ENCODE results near the gene BCR. TPM values are rescaled to one million over a fixed set of nuclear protein-coding genes. Genes with fewer than 3 reads are reported as not detected.

BCR gene
- polyA plus RNA-seq, 1 experiment, result 24.0 TPM

GRCh38 chr22:23212061-23213021 lies 32.0 kb downstream of the BCR start:
- no peak for DNase-seq (ENCODE audit: low read depth)
- TF ChIP-seq, protein P1, sequence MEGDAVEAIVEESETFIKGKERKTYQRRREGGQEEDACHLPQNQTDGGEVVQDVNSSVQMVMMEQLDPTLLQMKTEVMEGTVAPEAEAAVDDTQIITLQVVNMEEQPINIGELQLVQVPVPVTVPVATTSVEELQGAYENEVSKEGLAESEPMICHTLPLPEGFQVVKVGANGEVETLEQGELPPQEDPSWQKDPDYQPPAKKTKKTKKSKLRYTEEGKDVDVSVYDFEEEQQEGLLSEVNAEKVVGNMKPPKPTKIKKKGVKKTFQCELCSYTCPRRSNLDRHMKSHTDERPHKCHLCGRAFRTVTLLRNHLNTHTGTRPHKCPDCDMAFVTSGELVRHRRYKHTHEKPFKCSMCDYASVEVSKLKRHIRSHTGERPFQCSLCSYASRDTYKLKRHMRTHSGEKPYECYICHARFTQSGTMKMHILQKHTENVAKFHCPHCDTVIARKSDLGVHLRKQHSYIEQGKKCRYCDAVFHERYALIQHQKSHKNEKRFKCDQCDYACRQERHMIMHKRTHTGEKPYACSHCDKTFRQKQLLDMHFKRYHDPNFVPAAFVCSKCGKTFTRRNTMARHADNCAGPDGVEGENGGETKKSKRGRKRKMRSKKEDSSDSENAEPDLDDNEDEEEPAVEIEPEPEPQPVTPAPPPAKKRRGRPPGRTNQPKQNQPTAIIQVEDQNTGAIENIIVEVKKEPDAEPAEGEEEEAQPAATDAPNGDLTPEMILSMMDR (IDR thresholded peaks at IDR 0.05; ENCODE audit: insufficient read depth, low read depth, low read length), result no peak
- Histone ChIP-seq H3K36me3 (ENCODE audit: control insufficient read depth, insufficient read depth, low read length) (no peaks in the 10 kb centered on the region), H3K27me3 (ENCODE audit: control insufficient read depth, insufficient read depth, low read length) (no peaks in the 10 kb centered on the region), H3K4me3 (ENCODE audit: low read depth, low read length) (no peak overlapping the region)
- ChIA-PET CTCF (interaction anchor here (0.6 kb wide), 1 partner anchor 59 kb away, joined by 3 read pairs; no protein-coding TSS in a partner anchor), POLR2A (no interaction called here)

DNA sequence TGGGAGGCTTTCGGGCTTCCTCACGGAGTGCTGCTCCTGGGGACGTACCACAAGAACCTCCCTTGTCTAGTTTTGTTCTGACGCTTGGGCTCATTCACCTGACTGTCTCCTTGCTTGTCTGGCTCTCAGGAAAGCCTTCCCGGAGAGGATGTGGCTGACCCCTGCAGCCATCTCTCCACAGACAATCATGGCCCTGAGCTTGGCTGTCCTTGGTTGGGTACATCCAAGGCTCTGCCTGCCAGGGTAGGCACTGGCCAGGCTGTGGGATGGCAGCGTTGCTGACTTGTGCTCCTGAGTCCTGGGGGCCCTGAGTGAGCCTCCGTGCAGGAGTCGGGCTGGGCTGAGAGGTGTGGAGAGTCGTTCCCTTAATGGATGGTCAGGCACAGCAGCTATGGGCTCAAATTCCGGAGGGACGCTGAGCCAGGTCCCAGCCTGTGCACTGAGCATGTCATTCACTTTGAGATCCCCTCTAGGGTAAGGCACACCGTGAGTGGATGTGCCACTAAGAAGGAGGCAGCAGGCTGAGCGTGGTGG lies 32.8 kb downstream of the BCR start:
- DNase-seq (ENCODE audit: low read depth), result no peak
- ChIA-PET CTCF (interaction anchor here (1.0 kb wide), 1 partner anchor 11 kb away, joined by 3 read pairs; no protein-coding TSS in a partner anchor), POLR2A (no interaction called here)
- TF ChIP-seq, protein P1 (IDR thresholded peaks at IDR 0.05; ENCODE audit: insufficient read depth, low read depth, low read length), result no peak
- no peaks in the 10 kb centered on the region for H3K36me3 ChIP-seq (ENCODE audit: control insufficient read depth, insufficient read depth, low read length)
- H3K27me3 ChIP-seq (ENCODE audit: control insufficient read depth, insufficient read depth, low read length), result no peaks in the 10 kb centered on the region
- H3K4me3 ChIP-seq (ENCODE audit: low read depth, low read length), result no peak overlapping the region

- TF ChIP-seq, protein P1 (IDR thresholded peaks at IDR 0.05; ENCODE audit: insufficient read depth, low read depth, low read length), result no peak
- no peak for DNase-seq (ENCODE audit: low read depth)
- ChIA-PET POLR2A (no interaction called here), CTCF (interaction anchor here (1.0 kb wide), 1 partner anchor 12 kb away, joined by 3 read pairs; no protein-coding TSS in a partner anchor)
- Histone ChIP-seq H3K4me3 (ENCODE audit: low read depth, low read length) (no peak overlapping the region), H3K36me3 (ENCODE audit: control insufficient read depth, insufficient read depth, low read length) (no peaks in the 10 kb centered on the region), H3K27me3 (ENCODE audit: control insufficient read depth, insufficient read depth, low read length) (no peaks in the 10 kb centered on the region)
Observed at GRCh38 chr22:23213581-23214334, 33.4 kb downstream of the BCR start.

GRCh38 chr22:23214398-23214797 lies 34.1 kb downstream of the BCR start:
- Histone ChIP-seq H3K4me3 (ENCODE audit: low read depth, low read length) (no peak overlapping the region), H3K36me3 (ENCODE audit: control insufficient read depth, insufficient read depth, low read length) (no peaks in the 10 kb centered on the region), H3K27me3 (ENCODE audit: control insufficient read depth, insufficient read depth, low read length) (no peaks in the 10 kb centered on the region)
- TF ChIP-seq, protein P1 (IDR thresholded peaks at IDR 0.05; ENCODE audit: insufficient read depth, low read depth, low read length), result no peak
- DNase-seq (ENCODE audit: low read depth), result no peak
- POLR2A ChIA-PET, result no interaction called here
- CTCF ChIA-PET, result interaction anchor here (1.0 kb wide), 1 partner anchor 12 kb away, joined by 3 read pairs; no protein-coding TSS in a partner anchor
